Measurements from ENCODE around the gene MORF4L2.

Gene MORF4L2

GRCh38 chrX:103710609-103711008, 24.1 kb upstream of the MORF4L2 start, which contains the start of gene TMEM31:
TSS of gene TMEM31 (plus strand) at chrX:103710909. CDS start at chrX:103712259, 1,350 bp downstream.
- H3K36me3 ChIP-seq (ENCODE audit: control insufficient read depth, insufficient read depth, low read length) = no peaks in the 10 kb centered on the region
- H3K27me3 ChIP-seq (ENCODE audit: control insufficient read depth, insufficient read depth, low read length) = no peaks in the 10 kb centered on the region
- H3K9ac ChIP-seq (ENCODE audit: low read depth, low read length) = no peak within 1 kb of the TSS
- H3K4me3 ChIP-seq (ENCODE audit: low read depth, low read length) = no peak within 1 kb of the TSS
- no peaks in the 10 kb centered on the region for H3K9me3 ChIP-seq (ENCODE audit: control insufficient read depth, insufficient read depth, low read length)
- H3K4me1 ChIP-seq (ENCODE audit: control insufficient read depth, insufficient read depth, low read length) = peaks cover 4% of the 10 kb centered on the region

GRCh38 chrX:103704863-103705262, 18.4 kb upstream of the MORF4L2 start:
- H3K36me3 ChIP-seq (ENCODE audit: control insufficient read depth, insufficient read depth, low read length) = no peaks in the 10 kb centered on the region

GRCh38 chrX:103699243-103699642, 12.7 kb upstream of the MORF4L2 start:
- H3K9me3 ChIP-seq (ENCODE audit: control insufficient read depth, insufficient read depth, low read length) = no peaks in the 10 kb centered on the region
- H3K4me1 ChIP-seq (ENCODE audit: control insufficient read depth, insufficient read depth, low read length) = peaks cover 12% of the 10 kb centered on the region

More at GRCh38 chrX:103704863-103705262, 18.4 kb upstream of the MORF4L2 start:
- Histone ChIP-seq H3K9ac (ENCODE audit: low read depth, low read length) (no peak overlapping the region), H3K9me3 (ENCODE audit: control insufficient read depth, insufficient read depth, low read length) (no peaks in the 10 kb centered on the region), H3K4me3 (ENCODE audit: low read depth, low read length) (no peak overlapping the region), H3K27me3 (ENCODE audit: control insufficient read depth, insufficient read depth, low read length) (no peaks in the 10 kb centered on the region), H3K4me1 (ENCODE audit: control insufficient read depth, insufficient read depth, low read length) (no peaks in the 10 kb centered on the region)

GRCh38 chrX:103697687-103698086, 11.2 kb upstream of the MORF4L2 start:
- Histone ChIP-seq H3K4me3 (ENCODE audit: low read depth, low read length) (no peak overlapping the region), H3K9ac (ENCODE audit: low read depth, low read length) (no peak overlapping the region), H3K27me3 (ENCODE audit: control insufficient read depth, insufficient read depth, low read length) (no peaks in the 10 kb centered on the region), H3K36me3 (ENCODE audit: control insufficient read depth, insufficient read depth, low read length) (no peaks in the 10 kb centered on the region), H3K9me3 (ENCODE audit: control insufficient read depth, insufficient read depth, low read length) (no peaks in the 10 kb centered on the region), H3K4me1 (ENCODE audit: control insufficient read depth, insufficient read depth, low read length) (peaks cover 12% of the 10 kb centered on the region)

More at GRCh38 chrX:103699243-103699642, 12.7 kb upstream of the MORF4L2 start:
- Histone ChIP-seq H3K9ac (ENCODE audit: low read depth, low read length) (no peak overlapping the region), H3K36me3 (ENCODE audit: control insufficient read depth, insufficient read depth, low read length) (no peaks in the 10 kb centered on the region), H3K4me3 (ENCODE audit: low read depth, low read length) (no peak overlapping the region), H3K27me3 (ENCODE audit: control insufficient read depth, insufficient read depth, low read length) (no peaks in the 10 kb centered on the region)

- no peak overlapping the region for H3K9ac ChIP-seq (ENCODE audit: low read depth, low read length)
- peaks cover 6% of the 10 kb centered on the region for H3K4me1 ChIP-seq (ENCODE audit: control insufficient read depth, insufficient read depth, low read length)
- H3K36me3 ChIP-seq (ENCODE audit: control insufficient read depth, insufficient read depth, low read length) = no peaks in the 10 kb centered on the region
- H3K4me3 ChIP-seq (ENCODE audit: low read depth, low read length) = no peak overlapping the region
- H3K9me3 ChIP-seq (ENCODE audit: control insufficient read depth, insufficient read depth, low read length) = no peaks in the 10 kb centered on the region
- no peaks in the 10 kb centered on the region for H3K27me3 ChIP-seq (ENCODE audit: control insufficient read depth, insufficient read depth, low read length)
These were observed 4.6 kb upstream of the MORF4L2 start for GRCh38 chrX:103691059-103691458.

- no peak overlapping the region for H3K4me3 ChIP-seq (ENCODE audit: low read depth, low read length)
- peaks cover 9% of the 10 kb centered on the region for H3K36me3 ChIP-seq (ENCODE audit: control insufficient read depth, insufficient read depth, low read length)
- no peaks in the 10 kb centered on the region for H3K9me3 ChIP-seq (ENCODE audit: control insufficient read depth, insufficient read depth, low read length)
- H3K9ac ChIP-seq (ENCODE audit: low read depth, low read length) = no peak overlapping the region
- no peaks in the 10 kb centered on the region for H3K27me3 ChIP-seq (ENCODE audit: control insufficient read depth, insufficient read depth, low read length)
- peaks cover 9% of the 10 kb centered on the region for H3K4me1 ChIP-seq (ENCODE audit: control insufficient read depth, insufficient read depth, low read length)
These were observed 2.4 kb upstream of the MORF4L2 start for GRCh38 chrX:103688946-103689345.

- Histone ChIP-seq H3K36me3 (ENCODE audit: control insufficient read depth, insufficient read depth, low read length) (peaks cover 18% of the 10 kb centered on the region), H3K9ac (ENCODE audit: low read depth, low read length) (peak overlapping the region; percentile 95), H3K4me1 (ENCODE audit: control insufficient read depth, insufficient read depth, low read length) (peaks cover 9% of the 10 kb centered on the region), H3K4me3 (ENCODE audit: low read depth, low read length) (peak overlapping the region; percentile 82), H3K9me3 (ENCODE audit: control insufficient read depth, insufficient read depth, low read length) (no peaks in the 10 kb centered on the region), H3K27me3 (ENCODE audit: control insufficient read depth, insufficient read depth, low read length) (no peaks in the 10 kb centered on the region)
These were observed 1.2 kb upstream of the MORF4L2 start for GRCh38 chrX:103687696-103688201.

GRCh38 chrX:103687073-103687695, 685 bp upstream of the MORF4L2 start:
- H3K9me3 ChIP-seq (ENCODE audit: control insufficient read depth, insufficient read depth, low read length) = no peaks in the 10 kb centered on the region
- H3K4me1 ChIP-seq (ENCODE audit: control insufficient read depth, insufficient read depth, low read length) = peaks cover 9% of the 10 kb centered on the region
- peak overlapping the region; percentile 82 for H3K4me3 ChIP-seq (ENCODE audit: low read depth, low read length)
- H3K36me3 ChIP-seq (ENCODE audit: control insufficient read depth, insufficient read depth, low read length) = peaks cover 18% of the 10 kb centered on the region
- no peaks in the 10 kb centered on the region for H3K27me3 ChIP-seq (ENCODE audit: control insufficient read depth, insufficient read depth, low read length)
- H3K9ac ChIP-seq (ENCODE audit: low read depth, low read length) = peak overlapping the region; percentile 95

- H3K27me3 ChIP-seq (ENCODE audit: control insufficient read depth, insufficient read depth, low read length) = no peaks in the 10 kb centered on the region
- peak overlapping the region; percentile 95 for H3K9ac ChIP-seq (ENCODE audit: low read depth, low read length)
- H3K4me3 ChIP-seq (ENCODE audit: low read depth, low read length) = peak overlapping the region; percentile 98
- H3K4me1 ChIP-seq (ENCODE audit: control insufficient read depth, insufficient read depth, low read length) = peaks cover 9% of the 10 kb centered on the region
- H3K9me3 ChIP-seq (ENCODE audit: control insufficient read depth, insufficient read depth, low read length) = no peaks in the 10 kb centered on the region
- peaks cover 24% of the 10 kb centered on the region for H3K36me3 ChIP-seq (ENCODE audit: control insufficient read depth, insufficient read depth, low read length)
These were observed 1.1 kb downstream of the MORF4L2 start for GRCh38 chrX:103685396-103685795.

- peaks cover 3% of the 10 kb centered on the region for H3K4me1 ChIP-seq (ENCODE audit: control insufficient read depth, insufficient read depth, low read length)
- no peaks in the 10 kb centered on the region for H3K9me3 ChIP-seq (ENCODE audit: control insufficient read depth, insufficient read depth, low read length)
- H3K4me3 ChIP-seq (ENCODE audit: low read depth, low read length) = no peak overlapping the region
- no peaks in the 10 kb centered on the region for H3K27me3 ChIP-seq (ENCODE audit: control insufficient read depth, insufficient read depth, low read length)
- H3K9ac ChIP-seq (ENCODE audit: low read depth, low read length) = no peak overlapping the region
- H3K36me3 ChIP-seq (ENCODE audit: control insufficient read depth, insufficient read depth, low read length) = peaks cover 50% of the 10 kb centered on the region
These were observed 5.1 kb downstream of the MORF4L2 start for GRCh38 chrX:103681443-103681842.

- H3K4me3 ChIP-seq (ENCODE audit: low read depth, low read length) = no peak overlapping the region
- no peaks in the 10 kb centered on the region for H3K27me3 ChIP-seq (ENCODE audit: control insufficient read depth, insufficient read depth, low read length)
- H3K4me1 ChIP-seq (ENCODE audit: control insufficient read depth, insufficient read depth, low read length) = peaks cover 5% of the 10 kb centered on the region
- peaks cover 40% of the 10 kb centered on the region for H3K36me3 ChIP-seq (ENCODE audit: control insufficient read depth, insufficient read depth, low read length)
- H3K9me3 ChIP-seq (ENCODE audit: control insufficient read depth, insufficient read depth, low read length) = no peaks in the 10 kb centered on the region
- no peak overlapping the region for H3K9ac ChIP-seq (ENCODE audit: low read depth, low read length)
These were observed 8.1 kb downstream of the MORF4L2 start for GRCh38 chrX:103678199-103678993.
